ENCODE results near the gene CD69.

CD69 gene

GRCh38 chr12:9773216-9773877 is 12.6 kb upstream of the CD69 start:
- Histone ChIP-seq H3K36me3 (ENCODE audit: control insufficient read depth, low read length) (no peaks in the 10 kb centered on the region), H3K27ac (ENCODE audit: low read depth, low read length) (no peak overlapping the region), H3K9me2 (replicated peaks; ENCODE audit: control insufficient read depth, low read length) (no peaks in the 10 kb centered on the region), H3K79me2 (ENCODE audit: control insufficient read depth, low read length) (no peaks in the 10 kb centered on the region), H3K27me3 (ENCODE audit: control insufficient read depth, low read length) (peaks cover 73% of the 10 kb centered on the region), H3K4me1 (ENCODE audit: control insufficient read depth, low read length) (no peaks in the 10 kb centered on the region), H3F3A (ENCODE audit: control insufficient read depth, insufficient read depth) (no peaks in the 10 kb centered on the region), H3K4me3 (ENCODE audit: low read length) (no peak overlapping the region), H4K20me1 (ENCODE audit: control insufficient read depth, insufficient read depth, low read depth, low read length) (no peaks in the 10 kb centered on the region), H3K4me2 (ENCODE audit: low read length) (no peak overlapping the region), H3K9me3 (ENCODE audit: control insufficient read depth, insufficient read depth, low read length) (no peaks in the 10 kb centered on the region)
- TF ChIP-seq CTCF (IDR thresholded peaks at IDR 0.05; ENCODE audit: low read depth, low read length, poor library complexity, severe bottlenecking) (no peak), EZH2phosphoT487 (IDR thresholded peaks at IDR 0.05; ENCODE audit: borderline replicate concordance, low read length) (no peak)

DNA sequence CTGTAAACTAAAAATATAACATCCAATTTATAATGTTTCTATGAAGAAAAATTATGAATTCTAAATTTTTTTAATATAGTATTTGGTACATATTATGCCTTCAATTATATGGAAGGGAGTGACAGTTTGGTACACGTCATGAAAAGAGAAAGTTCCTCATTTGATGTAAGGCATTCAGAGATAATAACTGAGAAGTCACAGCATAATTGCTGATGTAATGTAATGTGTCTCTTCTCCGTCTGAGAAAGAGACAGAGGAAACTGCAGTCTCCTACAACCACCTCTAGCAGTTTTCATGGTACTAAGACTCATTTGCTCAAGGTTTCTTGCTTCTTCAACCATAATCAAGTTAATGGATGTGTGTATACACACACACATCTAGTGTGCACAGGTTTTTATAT is 2.3 kb upstream of the CD69 start:
- H3K36me3 ChIP-seq (ENCODE audit: control insufficient read depth, low read length), result no peaks in the 10 kb centered on the region
- TF ChIP-seq CTCF (IDR thresholded peaks at IDR 0.05; ENCODE audit: low read depth, low read length, poor library complexity, severe bottlenecking) (no peak), EZH2phosphoT487 (IDR thresholded peaks at IDR 0.05; ENCODE audit: borderline replicate concordance, low read length) (no peak)
- peaks cover 67% of the 10 kb centered on the region for H3K4me1 ChIP-seq (ENCODE audit: control insufficient read depth, low read length)
- no peaks in the 10 kb centered on the region for H3K9me2 ChIP-seq (replicated peaks; ENCODE audit: control insufficient read depth, low read length)
- H3F3A ChIP-seq (ENCODE audit: control insufficient read depth, insufficient read depth), result peaks cover 35% of the 10 kb centered on the region
- no peaks in the 10 kb centered on the region; the same call in 1 of the 2 replicates for H3K9me3 ChIP-seq (ENCODE audit: control insufficient read depth, insufficient read depth, low read length)
- H3K27me3 ChIP-seq (ENCODE audit: control insufficient read depth, low read length), result peaks cover 57% of the 10 kb centered on the region
- no peaks in the 10 kb centered on the region for H3K79me2 ChIP-seq (ENCODE audit: control insufficient read depth, low read length)
- H3K27ac ChIP-seq (ENCODE audit: low read depth, low read length), result no peak overlapping the region
- H3K4me2 ChIP-seq (ENCODE audit: low read length), result no peak overlapping the region
- no peaks in the 10 kb centered on the region; the same call in 1 of the 2 replicates for H4K20me1 ChIP-seq (ENCODE audit: control insufficient read depth, insufficient read depth, low read depth, low read length)
- no peak overlapping the region for H3K4me3 ChIP-seq (ENCODE audit: low read length)

- Histone ChIP-seq H3K4me1 (ENCODE audit: control insufficient read depth, low read length) (peaks cover 73% of the 10 kb centered on the region), H3K9me2 (replicated peaks; ENCODE audit: control insufficient read depth, low read length) (no peaks in the 10 kb centered on the region), H3K27me3 (ENCODE audit: control insufficient read depth, low read length) (peaks cover 59% of the 10 kb centered on the region), H4K20me1 (ENCODE audit: control insufficient read depth, insufficient read depth, low read depth, low read length) (no peaks in the 10 kb centered on the region; the same call in 1 of the 2 replicates), H3K9me3 (ENCODE audit: control insufficient read depth, insufficient read depth, low read length) (no peaks in the 10 kb centered on the region; the same call in 1 of the 2 replicates), H3K36me3 (ENCODE audit: control insufficient read depth, low read length) (no peaks in the 10 kb centered on the region), H3K4me3 (ENCODE audit: low read length) (no peak overlapping the region), H3K4me2 (ENCODE audit: low read length) (no peak overlapping the region), H3K27ac (ENCODE audit: low read depth, low read length) (no peak overlapping the region), H3K79me2 (ENCODE audit: control insufficient read depth, low read length) (no peaks in the 10 kb centered on the region), H3F3A (ENCODE audit: control insufficient read depth, insufficient read depth) (peaks cover 35% of the 10 kb centered on the region)
- TF ChIP-seq CTCF (IDR thresholded peaks at IDR 0.05; ENCODE audit: low read depth, low read length, poor library complexity, severe bottlenecking), result no peak
- 0 out of 2 replicates have a peak, but pooled peaks have one; percentile 15 for TF ChIP-seq EZH2phosphoT487 (IDR thresholded peaks at IDR 0.05; ENCODE audit: borderline replicate concordance, low read length)
Observed at GRCh38 chr12:9762369-9762768, 1.7 kb upstream of the CD69 start.

Measured in DOHH2 (cell line).